ENCODE results near the gene SNRPD1.

GRCh38 chr18:21604671-21605070 lies 7.4 kb upstream of the SNRPD1 start:
- TF ChIP-seq, protein P1, sequence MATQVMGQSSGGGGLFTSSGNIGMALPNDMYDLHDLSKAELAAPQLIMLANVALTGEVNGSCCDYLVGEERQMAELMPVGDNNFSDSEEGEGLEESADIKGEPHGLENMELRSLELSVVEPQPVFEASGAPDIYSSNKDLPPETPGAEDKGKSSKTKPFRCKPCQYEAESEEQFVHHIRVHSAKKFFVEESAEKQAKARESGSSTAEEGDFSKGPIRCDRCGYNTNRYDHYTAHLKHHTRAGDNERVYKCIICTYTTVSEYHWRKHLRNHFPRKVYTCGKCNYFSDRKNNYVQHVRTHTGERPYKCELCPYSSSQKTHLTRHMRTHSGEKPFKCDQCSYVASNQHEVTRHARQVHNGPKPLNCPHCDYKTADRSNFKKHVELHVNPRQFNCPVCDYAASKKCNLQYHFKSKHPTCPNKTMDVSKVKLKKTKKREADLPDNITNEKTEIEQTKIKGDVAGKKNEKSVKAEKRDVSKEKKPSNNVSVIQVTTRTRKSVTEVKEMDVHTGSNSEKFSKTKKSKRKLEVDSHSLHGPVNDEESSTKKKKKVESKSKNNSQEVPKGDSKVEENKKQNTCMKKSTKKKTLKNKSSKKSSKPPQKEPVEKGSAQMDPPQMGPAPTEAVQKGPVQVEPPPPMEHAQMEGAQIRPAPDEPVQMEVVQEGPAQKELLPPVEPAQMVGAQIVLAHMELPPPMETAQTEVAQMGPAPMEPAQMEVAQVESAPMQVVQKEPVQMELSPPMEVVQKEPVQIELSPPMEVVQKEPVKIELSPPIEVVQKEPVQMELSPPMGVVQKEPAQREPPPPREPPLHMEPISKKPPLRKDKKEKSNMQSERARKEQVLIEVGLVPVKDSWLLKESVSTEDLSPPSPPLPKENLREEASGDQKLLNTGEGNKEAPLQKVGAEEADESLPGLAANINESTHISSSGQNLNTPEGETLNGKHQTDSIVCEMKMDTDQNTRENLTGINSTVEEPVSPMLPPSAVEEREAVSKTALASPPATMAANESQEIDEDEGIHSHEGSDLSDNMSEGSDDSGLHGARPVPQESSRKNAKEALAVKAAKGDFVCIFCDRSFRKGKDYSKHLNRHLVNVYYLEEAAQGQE (IDR thresholded peaks at IDR 0.05; ENCODE audit: unreplicated experiment): no peak
- TF ChIP-seq CTCF (conservative IDR thresholded peaks at IDR 0.05; ENCODE audit: low read depth in 2 of 2) (no peak), EZH2 (IDR thresholded peaks at IDR 0.05; ENCODE audit: low read depth, unreplicated experiment) (no peak), POLR2AphosphoS5 (IDR thresholded peaks at IDR 0.05; ENCODE audit: low read depth) (no peak)

Data from GM23338 (cell line).